ENCODE results near the gene GNA12.
"Not testable (repeated sequence)": the region's sequence is repeated elsewhere in the genome, so short reads cannot be mapped to it uniquely, and the experiment has no call there.

Gene GNA12

DNA sequence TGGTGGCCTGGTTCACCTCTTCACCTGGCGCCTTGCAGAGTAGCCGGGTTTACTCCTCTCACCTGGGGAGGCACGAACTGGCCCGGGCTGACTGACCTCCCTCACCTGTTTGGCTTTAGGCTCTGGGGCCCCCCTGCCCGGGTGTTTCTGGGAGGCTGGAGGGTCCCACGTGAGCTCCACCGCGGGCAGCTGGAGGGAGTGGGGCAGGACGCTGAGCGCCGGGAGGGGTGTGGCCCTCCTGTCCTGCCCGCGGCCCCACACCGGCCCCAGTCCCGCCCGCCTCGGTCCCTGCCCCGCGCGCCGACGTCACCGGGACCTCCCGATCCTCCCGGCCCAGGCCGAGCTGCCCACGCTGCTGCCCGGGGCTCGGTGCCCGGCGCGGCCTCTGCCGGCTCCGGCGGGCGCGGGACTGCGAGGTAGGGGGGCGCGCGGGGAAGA, 156.2 kb downstream of the GNA12 start, which contains the start of gene AMZ1:
Gene AMZ1, plus strand, starts transcription at position 322 of the 438 bp plus-strand sequence. CDS start 12,250 bp downstream, outside the sequence.
- DNase-seq: no peak

DNA sequence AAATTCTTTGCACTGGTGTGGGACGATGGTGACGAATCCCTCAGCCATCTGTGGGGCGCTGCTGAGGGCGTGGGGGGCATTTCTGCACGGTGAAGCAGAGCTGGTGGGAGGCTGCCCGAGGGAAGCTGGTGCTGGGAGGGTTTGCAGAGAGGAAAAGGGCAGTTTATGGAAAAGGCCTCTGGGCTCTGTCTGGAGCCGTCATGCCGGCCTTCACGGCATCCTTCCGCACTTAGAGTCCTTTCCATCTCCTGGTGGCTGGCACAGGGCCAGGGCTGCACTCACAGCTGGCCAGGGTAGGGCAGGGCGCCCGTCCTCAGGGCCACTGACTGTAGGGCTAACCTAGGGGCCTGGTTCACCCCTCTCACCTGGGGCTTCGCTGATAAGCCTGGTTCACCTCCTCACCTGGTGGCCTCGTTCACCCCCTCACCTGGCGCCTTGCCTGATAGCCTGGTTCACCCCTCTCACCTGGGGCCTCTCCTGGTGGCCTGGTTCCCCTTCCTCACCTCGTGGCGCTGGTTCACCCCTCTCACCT, 156.7 kb downstream of the GNA12 start:
- no peak for DNase-seq

DNA sequence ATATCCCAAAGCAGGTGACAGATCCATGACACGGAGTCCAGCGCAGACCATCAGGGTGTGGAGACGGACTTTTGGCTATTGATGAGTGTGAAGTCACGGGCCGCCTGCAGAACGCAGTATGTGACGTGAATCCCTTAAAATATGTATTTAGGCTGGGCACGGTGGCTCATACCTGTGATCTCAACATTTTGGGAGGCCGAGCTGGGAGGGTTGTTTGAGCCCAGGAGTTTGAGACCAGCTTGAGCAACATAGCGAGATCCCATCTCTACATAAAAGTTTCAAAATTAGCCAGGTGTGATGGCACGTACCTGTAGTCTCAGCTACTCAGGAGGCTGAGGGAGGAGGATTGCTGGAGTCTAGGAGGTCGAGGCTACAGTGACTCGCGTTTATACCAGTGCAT, 158.0 kb downstream of the GNA12 start:
- no peak for DNase-seq

DNA sequence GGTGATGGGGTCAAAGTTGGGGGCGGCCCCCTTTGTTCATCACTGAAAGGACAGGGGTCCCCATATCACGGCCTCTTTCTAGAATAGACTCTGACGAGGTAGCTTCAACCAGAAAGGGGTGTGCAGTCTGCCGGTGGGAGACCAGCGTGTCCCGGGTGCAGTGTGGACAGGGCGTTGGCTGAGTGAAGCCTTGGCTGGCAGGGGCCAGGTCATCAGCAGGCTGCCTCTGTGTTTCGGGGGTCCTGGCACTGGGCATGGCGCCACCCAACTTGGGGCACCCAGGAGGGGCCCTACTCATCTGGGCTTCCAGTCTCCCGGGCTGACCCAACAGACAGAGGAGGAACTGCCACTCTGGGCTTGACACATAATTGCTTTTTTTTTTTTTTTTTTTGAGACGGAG, 159.6 kb downstream of the GNA12 start:
- DNase-seq: no peak

DNA sequence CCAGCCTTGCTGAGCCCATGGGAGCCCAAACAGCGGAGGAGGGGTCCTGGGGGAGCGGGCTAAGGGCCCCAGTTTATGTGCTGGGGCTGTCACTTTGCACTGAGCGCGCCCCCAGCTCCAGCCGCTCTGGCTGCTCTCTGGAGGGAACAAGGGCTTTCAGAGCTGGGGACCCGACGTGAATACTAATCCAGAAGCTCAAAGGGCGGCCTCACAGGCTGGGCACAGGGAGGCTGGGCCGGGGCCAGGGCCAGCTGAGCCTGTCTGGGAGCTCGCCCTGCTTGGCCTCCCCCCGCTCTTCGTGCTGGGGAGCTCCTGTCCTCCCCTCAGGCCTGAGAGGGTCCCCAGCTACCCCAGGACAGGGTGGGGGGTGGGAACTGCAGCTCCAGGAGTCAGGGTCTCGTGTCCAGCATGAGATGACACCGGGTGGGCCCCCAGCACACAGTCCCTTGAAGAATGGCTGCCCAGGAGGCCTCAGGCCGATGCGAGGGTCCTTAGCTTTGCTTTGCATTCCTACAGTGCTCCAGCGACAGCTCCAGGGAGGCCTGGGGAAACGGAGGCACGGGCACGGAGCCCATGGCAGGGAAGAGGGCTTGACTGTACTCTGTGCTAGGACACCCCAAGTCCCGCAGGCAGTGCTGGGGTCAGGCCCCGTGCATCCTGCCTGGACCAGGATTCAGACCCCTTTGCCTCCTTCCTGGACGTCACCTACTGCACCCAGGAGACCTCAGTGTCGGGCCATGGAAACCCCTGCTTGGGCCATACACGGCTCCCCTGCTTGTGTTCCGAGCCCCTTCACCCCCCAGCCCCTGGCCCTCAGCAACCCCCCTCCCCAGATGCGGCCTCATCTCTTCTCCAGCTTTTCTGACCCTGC, 161.9 kb downstream of the GNA12 start:
- DNase-seq: no peak

DNA sequence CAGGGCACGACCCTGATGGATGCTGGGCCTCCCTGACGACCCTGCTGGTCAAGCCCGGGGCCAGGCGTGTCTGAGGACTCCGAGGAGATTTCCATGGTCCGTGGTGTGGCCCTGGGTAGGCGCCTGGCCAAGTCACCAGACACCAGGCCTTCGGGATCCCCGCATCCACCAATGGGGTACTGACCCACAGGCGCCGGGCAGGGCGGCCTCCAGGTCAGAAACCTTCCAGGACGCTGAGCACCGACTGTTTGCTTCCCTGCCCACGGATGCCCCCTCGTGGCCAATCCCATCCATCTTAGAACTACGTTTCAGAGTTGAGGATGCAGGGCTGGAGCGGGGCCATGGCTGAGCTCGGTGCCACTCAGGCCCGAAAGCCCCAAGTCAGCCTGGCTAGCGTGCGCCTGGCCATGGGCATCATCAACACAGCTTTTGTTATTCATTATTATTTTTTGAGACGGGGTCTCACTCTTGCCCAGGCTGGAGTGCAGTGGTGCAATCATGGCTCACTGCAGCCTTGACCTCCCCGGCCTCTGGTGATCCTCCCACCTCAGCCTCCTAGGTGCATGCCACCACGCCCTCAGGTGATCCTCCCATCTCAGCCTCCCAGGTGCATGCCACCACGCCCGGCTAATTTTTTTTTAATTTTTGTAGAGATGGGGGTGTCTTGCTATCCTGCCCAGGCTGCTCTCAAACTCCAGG, 163.2 kb downstream of the GNA12 start:
- peak; percentile 39 for DNase-seq

DNA sequence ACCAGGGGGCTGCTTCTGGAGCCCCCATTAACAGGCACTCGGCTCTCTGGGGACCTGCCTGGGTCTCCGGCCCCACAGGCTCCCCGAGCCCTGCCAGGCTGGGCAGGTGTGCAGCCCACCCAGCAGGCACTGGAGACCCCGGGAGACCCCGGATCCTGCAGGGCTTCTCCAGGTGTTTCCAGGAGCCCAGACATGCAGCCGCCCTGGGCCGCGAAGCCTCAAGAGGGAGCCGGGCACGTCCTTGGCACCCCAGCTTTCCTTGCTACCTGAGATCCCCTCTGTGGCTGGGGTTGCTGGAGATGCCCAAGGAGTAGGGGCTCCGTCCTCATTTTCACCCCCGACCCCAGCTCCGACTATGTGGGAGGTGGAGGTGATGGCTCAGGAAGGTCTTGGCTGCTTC, 163.9 kb downstream of the GNA12 start:
- no peak for DNase-seq

DNA sequence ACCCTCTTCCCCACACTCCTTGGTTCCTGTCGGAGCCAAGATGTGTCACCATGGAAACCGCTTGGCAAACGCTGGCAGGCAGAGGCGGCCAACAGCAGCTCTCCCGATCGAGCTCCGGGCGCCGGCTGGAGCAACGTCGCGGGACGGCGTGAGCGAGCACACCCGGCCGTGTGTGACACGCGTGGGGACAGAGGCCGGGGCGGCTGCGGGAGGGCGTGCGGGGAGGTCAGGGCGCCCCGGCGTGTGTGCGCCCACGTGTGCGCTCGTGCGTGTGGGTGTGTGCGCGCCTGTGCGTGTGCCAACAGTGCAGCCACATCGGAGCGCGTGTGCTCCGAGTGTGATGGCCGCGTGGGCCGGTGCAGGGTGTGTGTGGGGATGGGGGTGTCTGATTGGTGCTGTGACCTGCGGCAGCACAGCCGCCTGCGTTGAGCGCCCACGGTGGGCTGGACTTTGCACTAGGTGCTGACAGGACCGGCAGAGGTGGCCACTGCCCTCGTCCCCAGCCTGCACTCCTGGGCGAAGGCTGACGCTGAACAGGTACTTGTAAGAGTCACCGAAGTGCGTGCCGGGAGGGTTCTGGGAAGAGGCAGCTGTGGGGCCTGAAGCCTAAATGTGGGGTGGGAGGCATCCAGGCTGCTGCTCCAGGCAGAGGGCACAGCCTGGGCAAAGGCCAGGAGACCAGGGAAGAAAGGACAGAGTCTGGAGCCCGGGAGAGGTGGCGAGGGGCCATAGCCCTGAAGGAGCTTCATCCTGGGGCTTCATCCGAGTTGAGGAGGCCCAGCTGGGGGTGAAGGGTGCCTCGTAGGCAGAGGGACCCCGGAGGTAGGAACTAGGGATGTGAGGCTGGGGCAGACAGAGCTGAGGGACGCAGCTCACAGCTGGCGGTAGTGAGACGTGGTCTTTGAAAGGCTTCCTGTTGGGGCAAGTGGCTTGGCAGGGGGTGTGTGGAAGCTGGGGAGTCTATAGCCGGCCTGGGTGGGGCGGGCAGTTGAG, 164.7 kb downstream of the GNA12 start:
- DNase-seq: not testable (repeated sequence)

DNA sequence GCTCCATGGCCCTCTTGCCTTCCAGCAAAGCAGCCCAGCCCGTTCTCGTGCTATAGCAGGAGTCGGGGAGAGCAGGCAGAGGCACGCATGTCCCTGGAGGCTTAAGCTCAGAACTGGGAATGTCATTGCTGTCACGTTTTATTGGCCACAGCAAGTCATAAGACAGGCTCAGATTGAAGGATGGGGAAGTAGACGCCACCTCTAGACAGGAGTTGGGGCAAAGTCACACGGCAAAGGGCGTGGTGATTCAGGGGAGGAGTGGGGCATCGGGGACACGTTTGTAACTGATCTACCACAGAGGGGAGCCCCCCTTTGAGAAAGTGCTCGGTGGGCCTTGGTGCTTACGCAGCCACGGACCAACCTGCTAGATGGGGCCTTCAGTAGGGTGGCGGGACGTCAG, 165.7 kb downstream of the GNA12 start:
- not testable (repeated sequence) for DNase-seq
